NCI-H526 (cell line): ENCODE measurements around the gene PRKAA2.
A peak's percentile ranks its signal among the peaks of the same experiment; 100 is the strongest.
"Not testable (repeated sequence)": the region's sequence is repeated elsewhere in the genome, so short reads cannot be mapped to it uniquely, and the experiment has no call there.

Experiments used
- DNase-seq, 2 experiments: peaks; one replicate each; lab custom pipeline; 2025; lab: John Stamatoyannopoulos, UW

Gene PRKAA2

GRCh38 chr1:56644919-56645676 lies at the start of gene PRKAA2:
Gene PRKAA2, plus strand, starts transcription at chr1:56645314. Its CDS starts 74 bp downstream, at chr1:56645388.
- DNase-seq = peak; percentile 49 to 85

GRCh38 chr1:56595397-56596191 lies 49.5 kb upstream of the PRKAA2 start:
- DNase-seq = not testable (repeated sequence)

GRCh38 chr1:56610097-56610496 lies 35.0 kb upstream of the PRKAA2 start:
- DNase-seq = not testable (repeated sequence)

- not testable (repeated sequence) for DNase-seq
These were observed 34.3 kb upstream of the PRKAA2 start for GRCh38 chr1:56610770-56611169.

GRCh38 chr1:56617141-56617540 lies 28.0 kb upstream of the PRKAA2 start:
- peak; percentile 31 to 69 for DNase-seq

- no peak for DNase-seq
These were observed 19.2 kb upstream of the PRKAA2 start for GRCh38 chr1:56625819-56626440.

GRCh38 chr1:56626546-56626945 lies 18.6 kb upstream of the PRKAA2 start:
- no peak for DNase-seq

- no peak for DNase-seq
These were observed 18.0 kb upstream of the PRKAA2 start for GRCh38 chr1:56627019-56627635.

- DNase-seq = no peak
These were observed 17.5 kb upstream of the PRKAA2 start for GRCh38 chr1:56627636-56628039.

- DNase-seq = no peak
These were observed 14.3 kb upstream of the PRKAA2 start for GRCh38 chr1:56630786-56631185.

- no peak for DNase-seq
These were observed 13.2 kb upstream of the PRKAA2 start for GRCh38 chr1:56631901-56632300.

GRCh38 chr1:56634981-56635380 lies 10.1 kb upstream of the PRKAA2 start:
- DNase-seq = no peak

- no peak for DNase-seq
These were observed 6.9 kb upstream of the PRKAA2 start for GRCh38 chr1:56638248-56638647.

- no peak for DNase-seq
These were observed 5.9 kb upstream of the PRKAA2 start for GRCh38 chr1:56639211-56639610.

GRCh38 chr1:56643661-56644060 lies 1.5 kb upstream of the PRKAA2 start:
- DNase-seq = no peak

GRCh38 chr1:56644064-56644918 lies 823 bp upstream of the PRKAA2 start:
- DNase-seq = peak in 1 of 2 experiments; percentile 80

GRCh38 chr1:56645677-56646305 lies 677 bp downstream of the PRKAA2 start:
- peak; percentile 50 to 77 for DNase-seq

- DNase-seq = no peak
These were observed 1.5 kb downstream of the PRKAA2 start for GRCh38 chr1:56646611-56647010.

- DNase-seq = no peak
These were observed 2.0 kb downstream of the PRKAA2 start for GRCh38 chr1:56647106-56647505.

GRCh38 chr1:56648546-56648945 lies 3.4 kb downstream of the PRKAA2 start:
- DNase-seq = no peak
